Muscle layer of colon (tissue), 2 donors: Measurements from ENCODE around the gene DIS3L2.

Source experiments
- H3K27ac ChIP-seq: one replicate; pipeline ENCODE4 v1.7.0; 2013; ENCODE audit warnings: low read depth, mild to moderate bottlenecking, low read length, moderate library complexity
- H3K27me3 ChIP-seq, 2 donors: one replicate each; pipeline ENCODE4 v1.7.0; 2013; ENCODE audit warnings: low read length in 2 of 2, mild to moderate bottlenecking in 2 of 2; ENCODE audit not compliant: insufficient read depth in 2 of 2, control insufficient read depth in 1 of 2
- H3K36me3 ChIP-seq: one replicate; pipeline ENCODE4 v1.7.0; 2013; ENCODE audit warnings: mild to moderate bottlenecking, low read length; ENCODE audit not compliant: insufficient read depth
- H3K4me1 ChIP-seq: one replicate; pipeline ENCODE4 v1.7.0; 2013; ENCODE audit warnings: mild to moderate bottlenecking, low read length; ENCODE audit not compliant: insufficient read depth
- H3K4me3 ChIP-seq, 2 donors: one replicate each; pipeline ENCODE4 v1.7.0; 2013; ENCODE audit warnings: low read length in 2 of 2, low read depth in 1 of 2, mild to moderate bottlenecking in 1 of 2, moderate library complexity in 1 of 2
- H3K9ac ChIP-seq: one replicate; pipeline ENCODE4 v1.7.0; 2013; ENCODE audit warnings: low read length
- H3K9me3 ChIP-seq: one replicate; pipeline ENCODE4 v1.7.0; 2013; ENCODE audit warnings: mild to moderate bottlenecking, low read length
- donor health status: abdominal sarcoma.
- donor health status: Adenocarcinoma of cecum.

DIS3L2 gene

DNA sequence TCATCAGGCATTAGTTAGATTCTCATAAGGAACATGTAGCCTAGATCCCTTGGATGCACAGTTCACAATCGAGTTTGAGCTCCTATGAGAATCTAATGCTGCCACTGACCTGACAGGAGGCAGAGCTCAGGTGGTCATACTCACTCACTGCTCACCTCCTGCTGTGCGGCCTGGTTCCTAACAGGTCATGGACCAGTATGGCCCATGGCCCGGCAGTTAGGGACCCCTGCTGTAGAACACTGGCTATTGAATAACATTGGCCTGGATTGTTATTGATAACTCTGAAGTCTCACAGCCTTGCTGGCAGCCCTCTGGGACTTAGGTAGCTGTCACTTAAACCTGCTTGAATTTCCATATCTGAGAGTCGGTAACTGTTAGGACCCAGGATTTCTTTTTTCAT lies 302.6 kb downstream of the DIS3L2 start:
- H3K36me3 ChIP-seq, result peaks cover 34% of the 10 kb centered on the region
- no peak overlapping the region for H3K27ac ChIP-seq
- no peaks in the 10 kb centered on the region for H3K9me3 ChIP-seq
- no peak overlapping the region for H3K9ac ChIP-seq
- H3K4me3 ChIP-seq, result no peak overlapping the region
- no peaks in the 10 kb centered on the region for H3K4me1 ChIP-seq
- no peaks in the 10 kb centered on the region for H3K27me3 ChIP-seq

DNA sequence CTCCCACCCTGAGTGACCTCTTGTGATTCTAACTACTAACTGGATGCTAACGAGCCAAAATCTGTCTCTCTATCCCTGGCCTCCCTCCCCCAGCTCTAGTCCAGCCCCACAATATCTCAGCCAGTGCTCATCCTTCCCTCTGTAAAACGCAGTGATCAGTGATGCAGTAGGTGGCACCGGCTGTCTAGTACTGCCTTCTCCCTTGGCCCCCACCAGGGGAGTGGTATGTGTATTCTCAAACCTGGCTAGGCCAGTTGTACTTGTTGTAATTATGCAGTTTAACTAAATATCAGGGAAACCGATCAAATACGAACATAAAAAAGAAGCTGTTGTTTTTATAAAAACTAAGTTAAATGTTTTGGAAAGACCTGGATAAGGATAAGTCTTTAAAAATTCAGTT lies 303.8 kb downstream of the DIS3L2 start:
- no peak overlapping the region for H3K27ac ChIP-seq
- no peak overlapping the region for H3K9ac ChIP-seq
- no peak overlapping the region for H3K4me3 ChIP-seq
- H3K36me3 ChIP-seq, result peaks cover 34% of the 10 kb centered on the region
- H3K4me1 ChIP-seq, result no peaks in the 10 kb centered on the region
- H3K9me3 ChIP-seq, result no peaks in the 10 kb centered on the region
- H3K27me3 ChIP-seq, result no peaks in the 10 kb centered on the region

DNA sequence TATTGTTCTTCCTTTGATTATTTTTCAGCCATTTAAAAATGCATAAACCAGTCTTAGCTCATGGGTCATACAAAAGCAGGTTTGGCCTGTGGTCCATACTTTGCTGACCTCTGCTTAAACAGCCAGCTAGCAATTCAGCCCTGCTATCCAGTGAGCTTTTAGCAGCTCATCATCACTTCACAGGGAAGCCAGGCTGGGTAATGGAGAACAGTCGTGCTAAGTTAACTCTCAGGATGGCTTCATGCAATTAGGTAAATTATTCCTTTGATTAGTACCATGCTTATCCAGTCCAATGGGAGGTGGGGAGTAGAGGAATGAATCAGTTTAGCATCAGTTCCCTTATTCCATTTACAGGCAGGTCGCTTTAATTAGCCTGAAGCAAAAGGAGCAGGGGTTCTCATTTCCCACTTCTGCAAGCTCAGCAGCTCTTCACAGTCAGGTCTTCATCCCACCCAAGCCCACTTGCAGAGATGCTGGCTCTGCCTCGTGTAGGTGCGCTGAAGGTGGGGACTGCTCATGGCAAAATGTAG lies 307.2 kb downstream of the DIS3L2 start:
- H3K9me3 ChIP-seq, result no peaks in the 10 kb centered on the region
- H3K9ac ChIP-seq, result no peak overlapping the region
- H3K27ac ChIP-seq, result no peak overlapping the region
- H3K36me3 ChIP-seq, result peaks cover 24% of the 10 kb centered on the region
- H3K27me3 ChIP-seq, result no peaks in the 10 kb centered on the region
- no peaks in the 10 kb centered on the region for H3K4me1 ChIP-seq
- no peak overlapping the region for H3K4me3 ChIP-seq

DNA sequence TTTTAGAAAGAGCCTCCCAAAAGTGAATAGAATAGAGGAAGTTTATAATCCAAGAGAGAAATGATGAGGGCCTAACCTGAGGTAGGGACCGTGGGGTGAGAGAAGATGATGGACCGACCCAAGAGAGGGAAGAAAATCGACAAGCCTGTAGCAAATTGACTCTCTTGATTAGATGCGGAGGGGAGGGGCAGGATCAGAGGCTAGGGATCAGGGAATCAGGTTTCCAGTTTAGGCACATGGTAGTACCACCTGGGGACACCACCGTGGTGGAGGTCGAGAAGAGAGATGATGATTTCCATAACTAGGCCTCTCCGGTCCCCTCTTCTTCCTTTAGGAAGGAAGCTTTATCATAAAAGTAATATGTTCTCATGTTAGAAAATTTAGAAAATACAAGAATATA lies 308.4 kb downstream of the DIS3L2 start:
- Histone ChIP-seq H3K9me3 (no peaks in the 10 kb centered on the region), H3K27ac (no peak overlapping the region), H3K4me1 (no peaks in the 10 kb centered on the region), H3K27me3 (no peaks in the 10 kb centered on the region), H3K9ac (no peak overlapping the region), H3K4me3 (no peak overlapping the region), H3K36me3 (peaks cover 12% of the 10 kb centered on the region)

DNA sequence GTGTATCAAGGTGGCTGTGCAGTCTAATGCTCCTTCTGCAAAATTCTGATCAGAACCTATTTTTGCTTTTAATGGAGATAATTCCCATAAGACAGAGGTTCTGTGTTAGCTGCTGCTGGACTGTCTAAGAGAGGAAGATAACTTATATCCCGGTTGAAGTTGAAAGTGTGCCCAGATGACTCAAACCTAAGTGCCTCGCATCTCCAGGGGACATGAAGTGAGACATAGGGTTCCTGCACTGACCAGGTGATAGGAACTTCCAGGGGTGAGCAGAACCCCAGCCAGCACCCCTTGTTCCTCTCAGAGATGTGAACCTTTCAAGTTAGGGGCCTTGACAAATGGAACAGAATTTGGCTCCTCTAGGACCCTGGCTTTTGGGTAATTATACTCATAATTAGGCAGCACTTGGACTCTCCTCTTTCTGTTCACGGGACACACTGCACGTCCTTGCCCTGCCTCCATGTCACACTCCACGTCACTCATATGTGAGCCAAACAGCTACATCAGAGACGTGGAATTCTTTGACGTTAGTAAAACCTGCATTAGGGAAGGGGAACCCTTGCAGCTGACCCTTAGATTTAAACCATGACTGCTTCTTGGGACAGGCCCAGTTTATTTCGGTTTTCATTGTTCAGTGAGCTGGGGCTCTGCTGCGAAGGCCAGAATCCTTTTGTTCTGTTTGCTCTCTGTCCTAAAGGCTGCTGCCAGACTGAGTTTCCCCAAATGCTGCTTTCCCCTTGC lies 312.6 kb downstream of the DIS3L2 start:
- no peak overlapping the region for H3K4me3 ChIP-seq
- H3K4me1 ChIP-seq, result no peaks in the 10 kb centered on the region
- H3K27ac ChIP-seq, result no peak overlapping the region
- H3K9me3 ChIP-seq, result no peaks in the 10 kb centered on the region
- H3K36me3 ChIP-seq, result no peaks in the 10 kb centered on the region
- no peak overlapping the region for H3K9ac ChIP-seq
- no peaks in the 10 kb centered on the region for H3K27me3 ChIP-seq

DNA sequence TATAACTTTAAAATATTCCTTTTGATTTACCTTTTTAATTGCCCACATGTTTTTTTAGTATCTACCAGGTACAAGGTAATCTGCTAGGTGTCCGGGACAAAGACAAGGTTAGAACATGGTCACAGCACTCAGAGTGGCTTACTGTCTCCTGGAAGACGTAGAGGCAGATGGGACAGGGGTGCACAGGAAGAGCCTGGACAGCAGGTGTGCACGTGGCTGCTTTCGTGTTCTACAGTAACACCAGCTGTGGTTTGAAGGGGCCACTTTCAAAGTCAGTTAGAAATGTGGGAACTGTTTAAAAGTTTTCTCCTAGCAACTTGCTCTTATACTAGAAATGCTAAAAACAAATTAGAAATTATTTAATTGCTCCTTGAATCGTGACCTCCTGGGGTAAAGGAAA lies 314.2 kb downstream of the DIS3L2 start:
- no peak overlapping the region for H3K27ac ChIP-seq
- no peaks in the 10 kb centered on the region for H3K27me3 ChIP-seq
- H3K9me3 ChIP-seq, result no peaks in the 10 kb centered on the region
- no peak overlapping the region for H3K4me3 ChIP-seq
- no peaks in the 10 kb centered on the region for H3K36me3 ChIP-seq
- no peak overlapping the region for H3K9ac ChIP-seq
- no peaks in the 10 kb centered on the region for H3K4me1 ChIP-seq

DNA sequence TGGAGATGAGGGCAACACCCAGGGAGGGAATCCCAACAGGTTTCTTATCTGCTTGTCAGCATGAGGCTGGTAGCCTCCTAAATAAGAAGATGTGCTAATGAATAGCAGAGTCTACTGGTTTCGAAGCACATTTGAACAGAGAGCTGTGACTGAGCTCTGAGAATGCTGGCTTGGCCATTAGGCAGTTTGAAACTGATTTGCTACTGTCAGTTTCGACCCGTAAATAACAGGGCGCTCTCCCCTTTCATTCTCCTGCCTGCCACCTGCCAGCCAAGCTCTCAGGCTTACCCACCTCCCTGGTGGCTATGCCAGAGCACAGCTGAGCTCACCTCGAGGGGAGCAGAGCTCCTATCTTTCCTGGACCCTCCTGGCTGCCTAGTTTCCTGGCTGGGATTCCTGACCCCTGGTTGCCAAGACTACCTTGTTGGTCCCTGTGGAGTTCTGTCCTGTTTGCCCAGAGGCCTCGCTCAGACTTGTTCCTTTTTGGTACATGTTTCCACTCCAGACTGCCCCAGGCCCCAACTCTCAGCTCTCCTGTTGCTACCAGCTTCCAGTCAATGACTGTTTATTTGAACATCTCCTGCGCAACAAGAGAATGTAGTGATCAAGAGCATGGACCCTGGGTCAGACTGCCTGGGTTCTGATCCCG lies 314.7 kb downstream of the DIS3L2 start:
- H3K27ac ChIP-seq, result no peak overlapping the region
- H3K4me1 ChIP-seq, result no peaks in the 10 kb centered on the region
- no peak overlapping the region for H3K9ac ChIP-seq
- no peaks in the 10 kb centered on the region for H3K27me3 ChIP-seq
- no peaks in the 10 kb centered on the region for H3K9me3 ChIP-seq
- H3K36me3 ChIP-seq, result no peaks in the 10 kb centered on the region
- H3K4me3 ChIP-seq, result no peak overlapping the region

DNA sequence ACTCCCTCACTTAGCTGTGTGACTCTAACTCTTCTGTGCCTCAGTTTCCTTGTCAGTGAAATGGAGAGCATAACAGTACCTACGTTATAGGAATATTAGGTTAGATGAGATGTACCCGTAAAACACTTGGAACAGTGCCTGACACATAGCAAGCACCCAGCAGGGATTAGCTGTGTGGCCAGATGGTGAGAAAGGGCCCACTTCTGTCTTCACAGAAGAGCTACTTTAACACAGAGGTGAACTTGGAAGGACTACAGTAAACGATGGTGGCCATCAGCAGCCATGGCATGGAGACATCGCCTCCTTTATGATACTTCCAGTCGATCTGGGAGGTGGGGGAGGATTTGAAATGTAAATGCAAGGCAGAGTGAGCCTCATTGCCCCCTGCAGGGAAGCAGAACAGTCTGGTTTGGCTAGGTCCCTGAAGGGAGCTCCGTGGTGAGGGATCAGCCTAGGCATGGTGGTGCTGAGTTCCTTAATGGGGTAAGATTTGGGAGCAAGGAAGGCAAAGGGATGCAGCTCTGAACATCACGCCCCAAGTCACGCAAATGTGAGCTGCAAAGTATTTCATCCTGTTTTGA lies 315.3 kb downstream of the DIS3L2 start:
- Histone ChIP-seq H3K36me3 (no peaks in the 10 kb centered on the region), H3K9ac (no peak overlapping the region), H3K9me3 (no peaks in the 10 kb centered on the region), H3K27ac (no peak overlapping the region), H3K27me3 (no peaks in the 10 kb centered on the region), H3K4me3 (no peak overlapping the region), H3K4me1 (no peaks in the 10 kb centered on the region)

DNA sequence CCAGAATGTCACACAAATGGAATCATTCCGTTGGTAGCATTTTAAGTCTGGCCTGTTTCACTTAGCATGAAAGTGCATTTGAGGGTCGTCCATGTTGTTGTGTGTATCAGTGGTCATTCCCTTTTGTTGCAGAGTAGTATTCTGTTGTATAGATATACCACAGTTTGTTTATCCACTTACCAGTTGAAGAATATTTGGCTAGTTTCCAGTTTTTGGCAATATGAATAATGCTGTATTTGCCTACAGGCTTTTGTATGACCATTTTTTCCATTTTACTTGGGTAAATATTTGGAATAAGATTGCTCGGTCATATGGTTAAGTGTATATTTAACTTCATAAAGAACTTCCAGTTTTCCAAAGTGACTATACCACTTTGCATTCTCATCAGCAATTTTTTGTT lies 317.0 kb downstream of the DIS3L2 start:
- no peak overlapping the region for H3K4me3 ChIP-seq
- H3K36me3 ChIP-seq, result no peaks in the 10 kb centered on the region
- H3K4me1 ChIP-seq, result no peaks in the 10 kb centered on the region
- no peak overlapping the region for H3K27ac ChIP-seq
- H3K27me3 ChIP-seq, result no peaks in the 10 kb centered on the region
- H3K9ac ChIP-seq, result no peak overlapping the region
- H3K9me3 ChIP-seq, result no peaks in the 10 kb centered on the region

DNA sequence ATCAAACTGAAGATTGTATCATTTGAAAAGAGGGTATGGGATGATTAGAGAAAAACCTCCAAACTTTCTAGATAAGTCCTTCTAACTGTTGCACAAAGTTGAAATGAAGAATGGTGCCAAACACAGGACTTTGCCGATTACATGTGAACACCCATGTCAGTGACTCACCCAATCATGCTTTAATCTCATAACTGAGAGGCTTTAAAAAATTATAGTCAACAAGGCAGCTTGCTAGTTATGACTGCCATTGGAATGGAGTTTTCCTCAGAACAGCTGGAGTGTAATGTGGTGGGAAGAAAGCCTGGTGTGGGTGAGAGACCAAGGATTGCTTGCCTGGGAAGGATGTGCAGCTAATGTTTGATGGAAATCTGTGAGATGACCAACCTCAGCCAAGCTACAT lies 318.8 kb downstream of the DIS3L2 start:
- H3K4me3 ChIP-seq, result no peak overlapping the region
- H3K27me3 ChIP-seq, result no peaks in the 10 kb centered on the region
- no peaks in the 10 kb centered on the region for H3K4me1 ChIP-seq
- no peaks in the 10 kb centered on the region for H3K9me3 ChIP-seq
- H3K27ac ChIP-seq, result no peak overlapping the region
- no peak overlapping the region for H3K9ac ChIP-seq
- H3K36me3 ChIP-seq, result no peaks in the 10 kb centered on the region

DNA sequence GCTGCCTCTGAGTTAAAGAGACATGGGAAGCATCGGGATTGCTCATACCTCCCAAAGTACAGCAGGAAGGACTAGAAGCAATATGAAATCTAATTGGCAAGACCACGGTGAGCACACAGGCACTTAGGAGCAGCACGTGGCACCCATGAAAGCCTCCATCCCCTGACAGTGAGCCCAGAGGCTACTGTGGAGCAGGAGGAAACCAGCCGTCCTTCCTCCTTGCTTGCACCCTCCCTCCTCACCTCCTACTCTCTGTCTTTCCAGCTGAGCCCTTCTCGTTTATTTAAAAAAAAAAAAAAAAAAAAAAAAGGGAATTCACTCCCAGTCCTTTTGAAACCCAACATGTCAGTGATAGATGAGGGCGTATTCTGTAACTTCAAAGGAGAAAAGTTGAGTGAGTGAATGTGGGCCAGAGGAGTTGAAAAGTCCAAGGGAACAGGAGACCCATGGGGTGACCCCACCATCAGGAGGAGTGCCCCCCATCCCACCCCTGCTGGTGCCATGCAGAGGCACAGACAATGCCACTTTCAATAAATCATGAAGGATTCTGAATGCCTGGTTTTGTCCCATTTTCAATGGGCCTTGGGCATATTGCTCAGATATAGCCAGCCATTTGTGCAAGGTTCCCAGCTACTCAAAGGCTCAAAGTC lies 320.5 kb downstream of the DIS3L2 start:
- H3K4me1 ChIP-seq, result no peaks in the 10 kb centered on the region
- no peak overlapping the region for H3K9ac ChIP-seq

More for the DNA sequence above, 320.5 kb downstream of the DIS3L2 start:
- Histone ChIP-seq H3K27me3 (no peaks in the 10 kb centered on the region), H3K9me3 (no peaks in the 10 kb centered on the region), H3K27ac (no peak overlapping the region), H3K36me3 (no peaks in the 10 kb centered on the region), H3K4me3 (no peak overlapping the region)
